D721Med (cell line): ENCODE measurements around the gene TXNDC11.

ENCODE experiments used
- DNase-seq: peaks from one replicate; pipeline ENCODE4 v3.0.0; 2011; ENCODE audit warnings: low spot score; ENCODE audit not compliant: insufficient read length
- FAIRE-seq: peaks from 2 replicates; lab custom pipeline; 2011; peaks lifted over from hg19 to GRCh38; lab: Jason Lieb, UNC
- TF ChIP-seq, protein P1 (sequence below): IDR thresholded peaks from 2 replicates; pipeline ENCODE4 v1.5.1; 2012; ENCODE audit warnings: mild to moderate bottlenecking, control low read depth; ENCODE audit not compliant: insufficient read depth; ENCODE audit errors: missing control alignments

TXNDC11 gene

DNA sequence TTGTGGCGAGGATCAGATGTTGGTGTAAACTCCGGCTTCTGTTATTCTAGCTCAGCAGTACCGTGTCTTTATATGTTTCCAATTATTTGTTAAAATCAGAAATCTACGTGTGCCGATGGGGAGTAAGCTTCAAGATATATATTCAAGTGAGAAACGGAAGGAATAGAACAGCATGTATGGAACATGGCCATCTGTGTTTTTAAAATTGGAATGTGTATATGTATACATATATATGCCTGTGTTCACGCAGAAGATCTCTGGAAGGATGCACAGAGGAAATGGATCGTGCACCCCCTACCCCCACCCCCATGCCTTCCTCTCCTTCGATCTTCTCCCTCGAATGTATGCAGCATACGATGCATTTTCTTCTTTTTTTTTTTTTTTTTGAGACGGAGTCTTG lies 82.1 kb downstream of the TXNDC11 start:
- TF ChIP-seq, protein P1, sequence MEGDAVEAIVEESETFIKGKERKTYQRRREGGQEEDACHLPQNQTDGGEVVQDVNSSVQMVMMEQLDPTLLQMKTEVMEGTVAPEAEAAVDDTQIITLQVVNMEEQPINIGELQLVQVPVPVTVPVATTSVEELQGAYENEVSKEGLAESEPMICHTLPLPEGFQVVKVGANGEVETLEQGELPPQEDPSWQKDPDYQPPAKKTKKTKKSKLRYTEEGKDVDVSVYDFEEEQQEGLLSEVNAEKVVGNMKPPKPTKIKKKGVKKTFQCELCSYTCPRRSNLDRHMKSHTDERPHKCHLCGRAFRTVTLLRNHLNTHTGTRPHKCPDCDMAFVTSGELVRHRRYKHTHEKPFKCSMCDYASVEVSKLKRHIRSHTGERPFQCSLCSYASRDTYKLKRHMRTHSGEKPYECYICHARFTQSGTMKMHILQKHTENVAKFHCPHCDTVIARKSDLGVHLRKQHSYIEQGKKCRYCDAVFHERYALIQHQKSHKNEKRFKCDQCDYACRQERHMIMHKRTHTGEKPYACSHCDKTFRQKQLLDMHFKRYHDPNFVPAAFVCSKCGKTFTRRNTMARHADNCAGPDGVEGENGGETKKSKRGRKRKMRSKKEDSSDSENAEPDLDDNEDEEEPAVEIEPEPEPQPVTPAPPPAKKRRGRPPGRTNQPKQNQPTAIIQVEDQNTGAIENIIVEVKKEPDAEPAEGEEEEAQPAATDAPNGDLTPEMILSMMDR = no peak
- FAIRE-seq (no peak), DNase-seq (no peak)

DNA sequence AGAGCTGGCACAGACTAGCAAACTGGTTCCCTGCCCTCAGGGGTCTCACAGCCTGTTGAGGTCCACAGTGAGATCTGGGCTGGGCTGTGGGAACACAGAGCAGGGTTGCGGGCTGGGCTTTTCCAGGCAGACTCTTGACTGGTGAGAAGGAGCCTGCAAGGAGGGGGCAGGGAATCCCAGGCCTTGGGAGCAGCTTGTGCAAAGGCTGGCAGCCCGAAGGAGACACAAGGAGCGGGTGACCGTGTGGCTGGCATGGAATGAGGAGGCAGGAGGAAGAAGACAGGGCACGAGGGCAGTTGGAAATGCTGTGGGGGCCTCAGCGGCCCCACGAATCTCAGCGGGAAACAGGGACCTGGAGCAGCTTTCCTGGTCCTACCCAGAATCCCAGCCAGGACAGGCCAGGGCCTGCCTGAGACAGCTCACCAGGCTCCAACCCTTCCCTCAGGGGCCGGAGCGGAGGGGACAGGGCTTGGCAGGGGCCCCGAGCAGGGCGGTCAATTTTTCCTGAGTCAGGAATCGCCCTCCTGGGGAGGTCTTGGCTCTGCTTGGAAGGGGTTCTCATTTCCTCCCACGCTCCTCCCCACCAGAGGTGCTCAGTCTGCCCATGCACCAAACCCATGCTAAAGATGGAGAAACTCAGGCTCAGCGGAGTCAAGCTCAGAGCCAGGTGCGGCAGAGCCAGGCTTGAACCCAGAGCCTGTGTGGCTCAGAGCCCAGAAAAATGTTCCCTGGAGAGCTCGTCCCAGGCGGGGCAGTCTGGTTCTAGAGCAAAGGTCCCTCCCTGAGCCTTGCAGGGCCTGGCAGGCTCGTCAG lies 83.6 kb downstream of the TXNDC11 start:
- DNase-seq (no peak), FAIRE-seq (no peak)
- TF ChIP-seq, protein P1 = no peak

DNA sequence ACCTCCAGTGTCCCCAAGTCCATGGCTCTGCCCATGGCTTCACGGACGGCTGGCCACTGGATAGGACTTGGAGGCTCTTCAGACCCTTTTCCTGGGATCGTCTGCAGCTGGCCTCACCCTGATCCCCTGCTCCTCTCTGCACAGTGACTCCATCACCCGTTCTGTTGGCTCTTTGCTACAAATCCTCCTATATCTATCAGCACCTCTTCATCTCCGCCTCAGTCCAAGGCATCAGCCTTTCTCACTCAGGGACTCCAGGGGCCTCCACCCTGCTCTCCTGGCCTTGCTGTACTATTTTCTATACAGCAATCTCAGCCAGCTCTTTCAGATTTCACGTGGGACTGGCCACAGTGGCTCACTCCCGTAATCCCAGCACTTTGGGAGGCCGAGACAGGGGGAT lies 85.1 kb downstream of the TXNDC11 start:
- TF ChIP-seq, protein P1 = no peak
- FAIRE-seq (no peak), DNase-seq (no peak)

DNA sequence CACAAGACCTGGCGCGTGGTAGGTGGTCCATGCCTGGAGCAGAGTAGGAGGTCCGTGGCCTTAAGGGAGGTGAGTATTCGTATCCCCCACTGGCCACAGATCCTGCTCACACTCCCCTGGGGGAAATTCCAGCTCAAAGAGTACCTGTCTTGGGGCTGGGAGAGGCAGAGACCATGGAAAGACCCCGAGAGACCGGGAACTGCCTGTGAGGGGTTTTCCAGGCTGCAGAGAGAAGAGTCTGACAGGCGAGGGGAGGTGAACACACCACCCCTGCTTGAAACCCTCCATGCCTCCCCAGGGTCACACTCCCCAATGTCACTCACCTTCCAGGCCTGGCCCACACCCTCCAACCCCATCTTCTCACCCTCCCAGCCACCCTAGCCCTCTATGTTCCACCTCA lies 87.0 kb downstream of the TXNDC11 start:
- no peak for FAIRE-seq

DNA sequence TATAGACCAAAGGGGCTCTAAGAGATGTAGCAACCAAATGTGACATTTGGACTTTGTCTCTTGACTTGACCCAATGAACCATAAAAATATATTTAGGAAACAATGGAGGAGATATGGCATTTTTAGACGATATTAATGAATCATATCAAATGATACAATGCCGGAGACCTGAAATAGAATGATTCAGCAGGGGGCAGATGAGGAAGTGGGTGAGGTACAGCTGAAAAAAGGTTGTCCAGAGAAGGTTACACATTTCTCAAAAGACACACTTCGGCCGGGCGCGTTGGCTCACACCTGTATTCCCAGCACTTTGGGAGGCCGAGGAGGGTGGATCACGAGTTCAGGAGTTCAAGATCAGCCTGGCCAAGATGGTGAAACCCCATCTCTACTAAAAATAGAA lies 90.9 kb downstream of the TXNDC11 start:
- DNase-seq (no peak), FAIRE-seq (no peak)
- TF ChIP-seq, protein P1 = no peak

More for the DNA sequence above, 87.0 kb downstream of the TXNDC11 start:
- TF ChIP-seq, protein P1 = no peak
- no peak for DNase-seq

DNA sequence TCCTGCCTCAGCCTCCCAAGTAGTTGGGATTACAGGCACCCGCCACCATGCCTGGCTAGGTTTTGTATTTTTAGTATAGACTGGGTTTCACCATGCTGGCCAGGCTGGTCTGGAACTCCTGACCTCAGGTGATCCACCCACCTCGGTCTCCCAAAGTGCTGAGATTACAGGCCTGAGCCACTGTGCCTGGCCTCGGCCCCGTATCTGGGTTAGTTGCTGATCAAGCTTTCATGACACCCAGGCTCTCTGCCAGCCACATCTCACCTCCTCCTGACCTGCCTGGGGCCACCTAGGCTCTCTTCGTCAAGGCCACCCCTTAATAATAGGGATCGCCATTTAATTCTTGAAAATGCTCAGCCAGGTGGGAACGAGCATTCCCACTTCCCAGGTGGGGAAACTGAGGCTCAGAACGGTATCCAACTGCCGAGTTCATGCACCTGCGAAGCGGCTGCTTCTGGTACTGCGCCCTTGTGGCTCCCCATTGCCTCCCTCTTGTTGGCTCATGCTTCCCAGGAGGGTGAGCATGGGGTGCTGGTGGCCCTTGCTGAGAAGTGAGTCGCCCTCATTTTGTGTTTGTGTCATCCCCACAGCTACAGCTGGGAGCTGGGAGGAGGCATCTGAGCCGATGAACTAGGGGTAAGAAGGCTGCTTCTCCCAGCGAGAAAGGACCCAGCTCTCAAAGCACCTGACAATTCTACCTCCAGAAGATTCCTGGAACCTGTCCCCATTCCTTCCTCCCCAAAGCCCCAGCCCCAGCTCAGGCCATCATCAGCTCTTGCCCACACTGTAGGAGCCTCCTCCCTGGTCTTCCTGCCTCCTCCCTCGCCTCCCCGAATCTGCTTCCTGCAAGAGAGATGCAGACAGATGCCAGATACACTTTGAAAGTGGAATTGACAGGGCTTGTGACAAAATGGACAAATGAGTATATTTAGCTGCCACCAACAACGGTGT lies 91.7 kb downstream of the TXNDC11 start:
- no peak for DNase-seq
- TF ChIP-seq, protein P1 = no peak
- no peak for FAIRE-seq
